ENCODE data around the gene SERTM1.

DNA sequence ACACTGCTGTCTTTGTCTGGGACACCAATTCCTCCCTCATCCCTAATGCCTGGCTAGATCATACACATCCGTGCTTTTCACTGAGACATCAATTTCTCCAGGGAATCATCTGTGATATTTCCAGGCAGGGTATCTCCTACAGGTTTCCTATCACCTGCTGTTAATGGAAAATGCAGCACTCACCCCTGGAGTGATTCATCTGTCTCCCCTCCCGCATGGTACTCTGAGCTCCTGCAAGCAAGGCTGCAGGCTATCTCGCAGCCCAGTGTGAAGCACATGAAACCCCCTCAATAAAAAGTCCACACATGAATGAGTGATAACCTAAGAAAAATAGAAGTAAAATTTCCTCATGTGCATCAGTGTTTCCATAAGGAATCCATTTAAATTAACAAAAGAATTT, 38.5 kb downstream of the SERTM1 start:
- TF ChIP-seq GATA3 (IDR thresholded peaks at IDR 0.05; ENCODE audit: low read depth, low read length) = no peak
- TF ChIP-seq GATA2 (IDR thresholded peaks at IDR 0.05; ENCODE audit: low read depth, low read length) = no peak
